ENCODE results near the gene PRDX2.

DNA sequence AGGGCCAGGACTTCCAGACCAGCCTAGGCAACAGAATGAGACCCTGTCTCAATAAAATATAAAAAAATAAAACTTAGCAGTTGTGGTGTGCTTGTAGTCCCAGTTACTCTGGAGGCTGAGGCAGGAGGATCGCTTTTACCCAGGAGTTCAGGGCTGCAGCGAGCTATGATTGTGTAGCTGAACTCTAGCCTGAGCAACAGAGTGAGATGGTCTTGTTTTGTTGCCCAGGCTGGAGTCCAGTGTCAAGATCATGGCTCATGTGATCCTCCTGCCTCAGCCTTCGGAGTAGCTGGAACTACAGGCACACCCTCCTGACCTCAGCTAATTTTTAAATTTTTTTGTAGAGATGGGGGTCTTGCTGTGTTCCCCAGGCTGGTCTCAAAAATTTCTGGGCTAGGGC lies 14.6 kb downstream of the PRDX2 start:
- TF ChIP-seq POLR2A (IDR thresholded peaks at IDR 0.05; ENCODE audit: low read depth, low read length) (no peak), POLR2AphosphoS5 (IDR thresholded peaks at IDR 0.05; ENCODE audit: low read depth, low read length) (no peak), TAF1 (IDR thresholded peaks at IDR 0.05; ENCODE audit: borderline replicate concordance, low read depth, low read length) (no peak)
